ENCODE data around the gene ASPSCR1. TPM values are rescaled to one million over a fixed set of nuclear protein-coding genes. Genes with fewer than 3 reads are reported as not detected.
A peak's percentile ranks its signal among the peaks of the same experiment; 100 is the strongest.

ASPSCR1 gene
- total and polyA plus RNA-seq, 2 of the 13 experiments (the other 11 are each of a cell fraction or from before 2014, with no cell fraction given) = 274 to 314 TPM

- TF ChIP-seq ZFX (CRISPR knock-in tag; IDR thresholded peaks at IDR 0.05; ENCODE audit: low read depth) (no peak; the same call in 1 of the 2 replicates), MAF1 (CRISPR knock-in tag; IDR thresholded peaks at IDR 0.05; ENCODE audit: borderline replicate concordance) (no peak), ZHX1 (CRISPR knock-in tag; IDR thresholded peaks at IDR 0.05; ENCODE audit: low read depth) (no peak), THAP8 (CRISPR knock-in tag; IDR thresholded peaks at IDR 0.05; ENCODE audit: borderline replicate concordance) (no peak), HINFP (CRISPR knock-in tag; IDR thresholded peaks at IDR 0.05; ENCODE audit: low read depth) (0 out of 2 replicates have a peak, but pooled peaks have one; percentile 10), PHB2 (IDR thresholded peaks at IDR 0.05; ENCODE audit: partially characterized antibody) (no peak), TSC22D2 (CRISPR knock-in tag; IDR thresholded peaks at IDR 0.05; ENCODE audit: borderline replicate concordance) (no peak), NONO (IDR thresholded peaks at IDR 0.05) (no peak), NONO (CRISPR knock-in tag; conservative IDR thresholded peaks at IDR 0.05) (no peak), HIC2 (CRISPR knock-in tag; IDR thresholded peaks at IDR 0.05; ENCODE audit: low read depth) (no peak), BATF2 (CRISPR knock-in tag; IDR thresholded peaks at IDR 0.05) (no peak), FUBP1 (CRISPR knock-in tag; IDR thresholded peaks at IDR 0.05; ENCODE audit: borderline replicate concordance) (no peak), ZNF354B (CRISPR knock-in tag; IDR thresholded peaks at IDR 0.05) (no peak), CENPBD1 (CRISPR knock-in tag; IDR thresholded peaks at IDR 0.05; ENCODE audit: borderline replicate concordance, low read depth) (no peak), SALL1 (CRISPR knock-in tag; IDR thresholded peaks at IDR 0.05) (no peak; the same call in 1 of the 2 replicates), ZSCAN5A (CRISPR knock-in tag; IDR thresholded peaks at IDR 0.05; ENCODE audit: borderline replicate concordance) (no peak)
Observed at GRCh38 chr17:82022981-82023446, 45.6 kb downstream of the ASPSCR1 start, which contains the start of gene LRRC45 (continued).
